ENCODE measurements around the gene RBMX. TPM values are rescaled to one million over a fixed set of nuclear protein-coding genes. Genes with fewer than 3 reads are reported as not detected.
"Not testable (repeated sequence)": the region's sequence is repeated elsewhere in the genome, so short reads cannot be mapped to it uniquely, and the experiment has no call there.

The RBMX gene
- total RNA-seq, 5 donors from 2014 or later (not counting 1 experiment from before 2014, with no cell fraction given) = 203 to 281 (median 209) TPM

DNA sequence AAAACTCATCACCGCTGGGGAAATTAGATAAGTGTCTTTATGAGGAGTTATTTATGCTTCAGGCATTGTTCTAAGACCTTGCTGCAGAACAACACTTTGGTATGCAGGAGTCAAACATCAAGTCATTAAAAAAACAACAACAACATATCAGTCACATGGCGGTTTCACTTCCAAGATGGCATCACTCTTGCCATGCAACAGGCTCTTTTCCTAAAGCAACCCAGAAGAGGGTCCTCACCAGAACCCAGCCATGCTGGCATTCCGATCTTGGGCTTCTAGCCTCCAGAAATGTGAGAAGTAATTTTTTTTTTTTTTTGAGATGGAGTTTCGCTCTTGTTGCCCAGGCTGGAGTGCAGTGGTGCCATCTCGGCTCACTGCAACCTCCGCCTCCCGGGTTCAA is 8.7 kb upstream of the RBMX start:
- H3K4me1 Mint-ChIP-seq = peaks cover 0 to 4% (median 4%) of the 10 kb centered on the region in 3 donors
- DNase-seq = no peak
- no peaks in the 10 kb centered on the region for H3K36me3 Mint-ChIP-seq
- no peaks in the 10 kb centered on the region for H3K36me3 ChIP-seq (ENCODE audit: control insufficient read depth in 2 of 2, extremely low read depth in 1 of 2, insufficient read depth in 1 of 2, low read length in 1 of 2)
- 100% methylated on average over 1 of the region's 7 CpGs for WGBS (ENCODE audit: insufficient coverage)
- no peak overlapping the region for H3K4me3 Mint-ChIP-seq
- H3K9me3 Mint-ChIP-seq = no peaks in the 10 kb centered on the region
- ChIA-PET CTCF (no interaction called here), POLR2A (no interaction called here)
- peaks cover 0 to 4% of the 10 kb centered on the region in 2 donors for H3K27me3 Mint-ChIP-seq
- no peaks in the 10 kb centered on the region for H3K27me3 ChIP-seq (replicated peaks in 1 of 2; ENCODE audit: control insufficient read depth in 2 of 2, extremely low read depth in 1 of 2, insufficient read depth in 2 of 2, low read length in 1 of 2)
- no peak overlapping the region for H3K27ac ChIP-seq (ENCODE audit: low read length)
- no peaks in the 10 kb centered on the region for H3K9me3 ChIP-seq
- H3K4me3 ChIP-seq (ENCODE audit: control insufficient read depth in 1 of 2, extremely low read depth in 1 of 2, low read length in 1 of 2) = no peak overlapping the region
- peaks cover 2 to 3% of the 10 kb centered on the region in 2 experiments for H3K4me1 ChIP-seq (ENCODE audit: control insufficient read depth in 1 of 2, extremely low read depth in 1 of 2, insufficient read depth in 2 of 2, low read length in 2 of 2)
- ATAC-seq (replicated peaks in 1 of 4) = no peak
- H3K27ac Mint-ChIP-seq = no peak overlapping the region

DNA sequence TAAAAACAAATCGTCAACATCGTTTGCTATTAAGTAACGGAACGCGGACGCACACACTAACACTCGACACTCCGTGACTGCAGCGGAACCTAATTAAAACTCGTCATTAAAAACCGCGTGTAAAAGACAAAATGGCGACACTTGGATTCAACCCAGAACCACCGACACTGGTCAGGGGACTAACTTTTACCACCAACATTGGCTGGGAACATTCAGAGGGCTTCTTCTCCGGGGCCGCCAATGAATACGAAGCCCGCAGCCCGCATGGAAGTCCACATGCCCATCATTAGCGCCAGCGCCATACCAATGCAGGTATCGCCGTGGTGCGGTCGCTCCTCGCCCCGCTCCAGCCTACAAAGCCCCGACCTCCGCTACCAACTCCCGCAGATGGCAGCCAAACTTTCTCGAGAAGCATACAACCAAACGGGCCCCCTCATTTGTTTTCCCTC is 498 bp downstream of the RBMX start:
- peak overlapping the region; percentile 97 for H3K27ac ChIP-seq (ENCODE audit: low read length)
- H3K9me3 Mint-ChIP-seq = no peaks in the 10 kb centered on the region
- H3K9me3 ChIP-seq = no peaks in the 10 kb centered on the region
- peaks cover 0 to 35% of the 10 kb centered on the region in 2 donors for H3K36me3 ChIP-seq (ENCODE audit: control insufficient read depth in 2 of 2, extremely low read depth in 1 of 2, insufficient read depth in 1 of 2, low read length in 1 of 2)
- WGBS (ENCODE audit: insufficient coverage) = 0% methylated on average over 21 of the region's 32 CpGs
- H3K4me3 Mint-ChIP-seq = peak overlapping the region; percentile 94 to 96 (median 96)
- no peaks in the 10 kb centered on the region for H3K27me3 ChIP-seq (replicated peaks in 1 of 2; ENCODE audit: control insufficient read depth in 2 of 2, extremely low read depth in 1 of 2, insufficient read depth in 2 of 2, low read length in 1 of 2)
- peak overlapping the region; percentile 87 for H3K4me3 ChIP-seq (ENCODE audit: control insufficient read depth in 1 of 2, extremely low read depth in 1 of 2, low read length in 1 of 2)
- peaks cover 5 to 17% of the 10 kb centered on the region in 2 experiments for H3K4me1 ChIP-seq (ENCODE audit: control insufficient read depth in 1 of 2, extremely low read depth in 1 of 2, insufficient read depth in 2 of 2, low read length in 2 of 2)
- H3K36me3 Mint-ChIP-seq = peaks cover 18% of the 10 kb centered on the region
- CTCF ChIA-PET = interaction anchor here in 1 of 2 donors (0.9 to 1.0 kb wide), 2 partner anchors 29 to 45 kb away, joined by 3 to 6 read pairs; no protein-coding TSS in a partner anchor
- H3K27me3 Mint-ChIP-seq = peaks cover 0 to 3% of the 10 kb centered on the region in 2 donors
- DNase-seq (peak in 30 of 35 experiments; percentile 12 to 70 (median 32)), ATAC-seq (replicated peaks in 1 of 4) (peak; percentile 33 to 42 (median 34))
- H3K4me1 Mint-ChIP-seq = peaks cover 15 to 24% (median 20%) of the 10 kb centered on the region in 3 donors
- POLR2A ChIA-PET = interaction anchor here (0.5 to 2.5 kb wide), 9 partner anchors 9 to 382 kb away, joined by 3 to 22 read pairs (median 5); partner anchors contain the start of gene HTATSF1 (in 1 of the 2)
- peak overlapping the region; percentile 97 to 99 for H3K27ac Mint-ChIP-seq

GRCh38 chrX:136879001-136879687 is 1.4 kb downstream of the RBMX start:
- peak overlapping the region; percentile 87 for H3K4me3 ChIP-seq (ENCODE audit: control insufficient read depth in 1 of 2, extremely low read depth in 1 of 2, low read length in 1 of 2)
- WGBS (ENCODE audit: insufficient coverage) = no CpG with 5 or more reads among the region's 10 CpGs
- POLR2A ChIA-PET = interaction anchor here (0.5 to 2.5 kb wide), 15 partner anchors 11 to 901 kb away, joined by 3 to 16 read pairs (median 3); no protein-coding TSS in a partner anchor

DNA sequence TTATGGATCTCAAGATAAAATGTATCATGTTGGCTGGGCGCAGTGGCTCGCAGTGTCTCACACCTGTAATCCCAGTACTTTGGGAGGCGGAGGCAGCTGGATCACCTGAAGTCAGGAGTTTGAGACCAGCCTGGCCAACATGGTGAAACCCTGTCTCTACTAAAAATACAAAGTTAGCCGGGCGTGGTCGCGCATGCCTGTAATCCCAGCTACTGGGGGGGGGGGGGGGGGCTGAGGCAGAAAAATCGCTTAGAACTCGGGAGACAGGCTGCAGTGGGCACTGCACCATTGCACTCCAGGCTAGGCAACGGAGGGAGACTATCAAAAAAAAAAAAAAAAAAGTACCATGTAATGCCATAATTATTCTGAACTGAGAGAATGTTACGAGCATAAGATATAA is 2.1 kb downstream of the RBMX start:
- Histone ChIP-seq H3K4me3 (ENCODE audit: control insufficient read depth in 1 of 2, extremely low read depth in 1 of 2, low read length in 1 of 2) (peak overlapping the region in 1 of 2 donors; percentile 87), H3K4me1 (ENCODE audit: control insufficient read depth in 1 of 2, extremely low read depth in 1 of 2, insufficient read depth in 2 of 2, low read length in 2 of 2) (peaks cover 5 to 14% of the 10 kb centered on the region in 2 experiments), H3K27me3 (replicated peaks in 1 of 2; ENCODE audit: control insufficient read depth in 2 of 2, extremely low read depth in 1 of 2, insufficient read depth in 2 of 2, low read length in 1 of 2) (no peaks in the 10 kb centered on the region), H3K9me3 (no peaks in the 10 kb centered on the region), H3K36me3 (ENCODE audit: control insufficient read depth in 2 of 2, extremely low read depth in 1 of 2, insufficient read depth in 1 of 2, low read length in 1 of 2) (peaks cover 0 to 47% of the 10 kb centered on the region in 2 donors), H3K27ac (ENCODE audit: low read length) (peak overlapping the region; percentile 12)
- Mint-ChIP-seq H3K36me3 (peaks cover 25% of the 10 kb centered on the region), H3K27ac (no peak overlapping the region), H3K9me3 (no peaks in the 10 kb centered on the region), H3K4me1 (peaks cover 20 to 36% (median 30%) of the 10 kb centered on the region in 3 donors), H3K4me3 (peak overlapping the region; percentile 94 to 96 (median 96)), H3K27me3 (peaks cover 0 to 3% of the 10 kb centered on the region in 2 donors)
- WGBS (ENCODE audit: insufficient coverage) = no CpG with 5 or more reads among the region's 11 CpGs
- CTCF ChIA-PET = interaction anchor here in 1 of 2 donors (0.7 to 1.1 kb wide), 3 partner anchors 14 to 381 kb away, joined by 3 to 5 read pairs (median 3); partner anchors contain the start of gene HTATSF1
- DNase-seq (no peak), ATAC-seq (replicated peaks in 1 of 4) (no peak)
- POLR2A ChIA-PET = interaction anchor here (1.0 to 2.5 kb wide), 4 partner anchors 10 to 292 kb away, joined by 3 to 16 read pairs (median 6); no protein-coding TSS in a partner anchor

More at GRCh38 chrX:136879001-136879687, 1.4 kb downstream of the RBMX start:
- CTCF ChIA-PET = interaction anchor here in 1 of 2 donors (0.7 to 1.1 kb wide), 4 partner anchors 46 to 382 kb away, joined by 3 to 6 read pairs (median 3); partner anchors contain the start of gene HTATSF1
- no peaks in the 10 kb centered on the region for H3K9me3 ChIP-seq
- peaks cover 5 to 14% of the 10 kb centered on the region in 2 experiments for H3K4me1 ChIP-seq (ENCODE audit: control insufficient read depth in 1 of 2, extremely low read depth in 1 of 2, insufficient read depth in 2 of 2, low read length in 2 of 2)
- no peak for ATAC-seq (replicated peaks in 1 of 4)
- peaks cover 0 to 3% of the 10 kb centered on the region in 2 donors for H3K27me3 Mint-ChIP-seq
- peaks cover 17 to 31% (median 24%) of the 10 kb centered on the region in 3 donors for H3K4me1 Mint-ChIP-seq
- no peaks in the 10 kb centered on the region for H3K27me3 ChIP-seq (replicated peaks in 1 of 2; ENCODE audit: control insufficient read depth in 2 of 2, extremely low read depth in 1 of 2, insufficient read depth in 2 of 2, low read length in 1 of 2)
- DNase-seq = peak in 1 of 35 experiments; percentile 39
- no peaks in the 10 kb centered on the region for H3K9me3 Mint-ChIP-seq
- H3K27ac Mint-ChIP-seq = peak overlapping the region; percentile 97 to 99
- peaks cover 0 to 44% of the 10 kb centered on the region in 2 donors for H3K36me3 ChIP-seq (ENCODE audit: control insufficient read depth in 2 of 2, extremely low read depth in 1 of 2, insufficient read depth in 1 of 2, low read length in 1 of 2)
- peaks cover 22% of the 10 kb centered on the region for H3K36me3 Mint-ChIP-seq
- H3K4me3 Mint-ChIP-seq = peak overlapping the region; percentile 94 to 96 (median 96)
- peak overlapping the region; percentile 97 for H3K27ac ChIP-seq (ENCODE audit: low read length)

- ATAC-seq (replicated peaks in 1 of 4); CTCF ChIA-PET; H3K27me3 ChIP-seq (replicated peaks in 1 of 2; ENCODE audit: control insufficient read depth in 2 of 2, extremely low read depth in 1 of 2, insufficient read depth in 2 of 2, low read length in 1 of 2); H3K4me3 ChIP-seq (ENCODE audit: control insufficient read depth in 1 of 2, extremely low read depth in 1 of 2, low read length in 1 of 2); H3K27me3 Mint-ChIP-seq; DNase-seq; H3K9me3 Mint-ChIP-seq; H3K4me3 Mint-ChIP-seq; H3K27ac ChIP-seq (ENCODE audit: low read length); POLR2A ChIA-PET; H3K9me3 ChIP-seq: not testable (repeated sequence)
- Histone ChIP-seq H3K36me3 (ENCODE audit: control insufficient read depth in 2 of 2, extremely low read depth in 1 of 2, insufficient read depth in 1 of 2, low read length in 1 of 2) (peaks cover 0 to 67% of the 10 kb centered on the region in 2 donors), H3K4me1 (ENCODE audit: control insufficient read depth in 1 of 2, extremely low read depth in 1 of 2, insufficient read depth in 2 of 2, low read length in 2 of 2) (peaks cover 4 to 12% of the 10 kb centered on the region in 2 experiments)
- Mint-ChIP-seq H3K36me3 (peaks cover 34% of the 10 kb centered on the region), H3K4me1 (peaks cover 38 to 58% (median 43%) of the 10 kb centered on the region in 3 donors), H3K27ac (peak overlapping the region; percentile 8 to 52)
- WGBS (ENCODE audit: insufficient coverage) = no CpG with 5 or more reads among the region's 15 CpGs
These were observed 6.4 kb downstream of the RBMX start for GRCh38 chrX:136874114-136874513.

DNA sequence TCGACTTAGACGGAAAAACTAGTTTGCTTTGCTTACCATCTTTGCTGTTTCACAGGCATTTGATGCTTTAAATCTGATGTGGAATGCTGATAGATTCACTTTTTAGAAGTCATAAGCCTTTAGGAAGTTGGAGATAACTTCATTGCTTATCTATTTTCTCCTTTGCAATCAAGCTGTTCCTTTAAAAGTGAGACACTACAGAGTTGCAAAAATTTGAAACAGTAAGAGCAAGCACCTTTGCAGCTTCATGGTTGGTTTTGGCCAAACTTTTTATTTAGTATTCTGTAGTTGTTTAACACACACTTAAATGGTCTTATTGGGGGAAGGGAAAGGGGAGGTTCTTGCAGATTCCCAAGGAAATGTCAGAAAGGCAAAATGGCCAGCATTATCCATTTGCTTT is 7.3 kb downstream of the RBMX start:
- H3K9me3 Mint-ChIP-seq; H3K27ac ChIP-seq (ENCODE audit: low read length); ATAC-seq (replicated peaks in 1 of 4); H3K27me3 Mint-ChIP-seq; H3K4me3 ChIP-seq (ENCODE audit: control insufficient read depth in 1 of 2, extremely low read depth in 1 of 2, low read length in 1 of 2); H3K4me1 ChIP-seq (ENCODE audit: control insufficient read depth in 1 of 2, extremely low read depth in 1 of 2, insufficient read depth in 2 of 2, low read length in 2 of 2); H3K27me3 ChIP-seq (replicated peaks in 1 of 2; ENCODE audit: control insufficient read depth in 2 of 2, extremely low read depth in 1 of 2, insufficient read depth in 2 of 2, low read length in 1 of 2); H3K27ac Mint-ChIP-seq; H3K4me3 Mint-ChIP-seq; CTCF ChIA-PET; H3K9me3 ChIP-seq; DNase-seq: not testable (repeated sequence)
- POLR2A ChIA-PET = interaction anchor here in 1 of 2 donors (0.6 kb wide), 1 partner anchor 13 kb away, joined by 4 read pairs; no protein-coding TSS in a partner anchor
- Mint-ChIP-seq H3K36me3 (peaks cover 38% of the 10 kb centered on the region), H3K4me1 (peaks cover 39 to 61% (median 45%) of the 10 kb centered on the region in 3 donors)
- WGBS (ENCODE audit: insufficient coverage) = no CpG with 5 or more reads among the region's 2 CpGs
- H3K36me3 ChIP-seq (ENCODE audit: control insufficient read depth in 2 of 2, extremely low read depth in 1 of 2, insufficient read depth in 1 of 2, low read length in 1 of 2) = peaks cover 0 to 69% of the 10 kb centered on the region in 2 donors

Data from T-cell (primary cell).